WTC11 (cell line): ENCODE results near the gene ARHGAP45. TPM values are rescaled to one million over a fixed set of nuclear protein-coding genes. Genes with fewer than 3 reads are reported as not detected.

Experiments
- ATAC-seq: fragments of 200-7000 bp; cut with Tn5 transposase; 2 replicates; pipeline ENCODE4 v1.10.0; 2021; ENCODE audit warnings: mild to moderate bottlenecking, moderate library complexity
- CTCF ChIA-PET: fragments of 300-600 bp; sonication (Branson Sonifier 250); formaldehyde crosslinking; loops from one replicate; lab custom pipeline; 2021; ENCODE audit warnings: antibody characterized with exemption; lab: Charles Lee
- POLR2A ChIA-PET: fragments of 350-600 bp; sonication (Branson Sonifier 250); formaldehyde crosslinking; loops from one replicate; lab custom pipeline; 2021; ENCODE audit warnings: antibody characterized with exemption; lab: Charles Lee
- DNase-seq: peaks from one replicate; pipeline ENCODE4 v3.0.0; 2021; ENCODE audit warnings: low spot score
- H3K27ac Mint-ChIP-seq: 2 replicates; pipeline ENCODE4 v1.8.0; 2021; ENCODE audit warnings: mixed read lengths
- H3K27me3 Mint-ChIP-seq: 2 replicates; pipeline ENCODE4 v1.8.0; 2021; ENCODE audit warnings: low read depth, mild to moderate bottlenecking, moderate library complexity, mixed read lengths
- H3K36me3 Mint-ChIP-seq: 2 replicates; pipeline ENCODE4 v1.8.0; 2021; ENCODE audit warnings: mixed read lengths
- H3K4me1 Mint-ChIP-seq: 2 replicates; pipeline ENCODE4 v1.8.0; 2022; ENCODE audit warnings: mixed read lengths
- H3K4me3 Mint-ChIP-seq: 2 replicates; pipeline ENCODE4 v1.8.0; 2021; ENCODE audit warnings: mild to moderate bottlenecking, moderate library complexity, mixed read lengths
- H3K9me3 Mint-ChIP-seq: 2 replicates; pipeline ENCODE4 v1.8.0; 2021; ENCODE audit warnings: mixed read lengths
- AFF4 ChIP-seq: sonication (generic); formaldehyde crosslinking; IDR thresholded peaks from 2 replicates; pipeline ENCODE4 v1.8.1; 2023; ENCODE audit warnings: mild to moderate bottlenecking, missing genetic modification reagents, borderline replicate concordance
- ATF3 ChIP-seq: sonication (generic); formaldehyde crosslinking; conservative IDR thresholded peaks from 2 replicates; pipeline ENCODE4 v1.8.1; 2022; ENCODE audit warnings: mild to moderate bottlenecking, missing genetic modification reagents
- FOXJ3 ChIP-seq: sonication (generic); formaldehyde crosslinking; IDR thresholded peaks from 2 replicates; pipeline ENCODE4 v1.9.0; 2021; ENCODE audit warnings: missing genetic modification reagents, mild to moderate bottlenecking, borderline replicate concordance
- FOXP1 ChIP-seq: sonication (generic); formaldehyde crosslinking; IDR thresholded peaks from 2 replicates; pipeline ENCODE4 v1.8.0; 2022; ENCODE audit warnings: missing genetic modification reagents, mild to moderate bottlenecking, moderate library complexity, borderline replicate concordance
- FOXP4 ChIP-seq: sonication (generic); formaldehyde crosslinking; IDR thresholded peaks from 2 replicates; pipeline ENCODE4 v1.8.0; 2022; ENCODE audit warnings: mild to moderate bottlenecking, missing genetic modification reagents
- KAT7 ChIP-seq: sonication (generic); formaldehyde crosslinking; IDR thresholded peaks from 2 replicates; pipeline ENCODE4 v1.8.1; 2023; ENCODE audit warnings: missing genetic modification reagents, mild to moderate bottlenecking, borderline replicate concordance
- MXD4 ChIP-seq: fragments of 250-450 bp; sonication (Bioruptor Pico); IDR thresholded peaks from 2 replicates; pipeline ENCODE4 v1.8.0; 2021; ENCODE audit warnings: mild to moderate bottlenecking, moderate library complexity, borderline replicate concordance
- SMAD3 ChIP-seq: sonication (generic); formaldehyde crosslinking; IDR thresholded peaks from 2 replicates; pipeline ENCODE4 v1.8.0; 2022; ENCODE audit warnings: missing genetic modification reagents, mild to moderate bottlenecking, borderline replicate concordance
- USF1 ChIP-seq: sonication (generic); formaldehyde crosslinking; IDR thresholded peaks from 2 replicates; pipeline ENCODE4 v1.8.0; 2022; ENCODE audit warnings: mild to moderate bottlenecking, missing genetic modification reagents
- ZNF263 ChIP-seq: sonication (generic); formaldehyde crosslinking; IDR thresholded peaks from 2 replicates; pipeline ENCODE4 v1.8.1; 2022; ENCODE audit warnings: low read depth, mild to moderate bottlenecking, moderate library complexity, missing genetic modification reagents
- ZNF396 ChIP-seq: fragments of 250-450 bp; sonication (Bioruptor Pico); IDR thresholded peaks from 2 replicates; pipeline ENCODE4 v1.8.0; 2021; ENCODE audit warnings: mild to moderate bottlenecking, moderate library complexity, borderline replicate concordance
- ZNF423 ChIP-seq: fragments of 250-450 bp; sonication (Bioruptor Pico); IDR thresholded peaks from 2 replicates; pipeline ENCODE4 v2.1.2; 2022; ENCODE audit warnings: mild to moderate bottlenecking, moderate library complexity
- ZNF532 ChIP-seq: fragments of 250-450 bp; sonication (Bioruptor Pico); IDR thresholded peaks from 2 replicates; pipeline ENCODE4 v1.9.0; 2021; ENCODE audit warnings: mild to moderate bottlenecking, borderline replicate concordance
- total RNA-seq: library from RNA; stranded (reverse); gene quantifications from 3 replicates; pipeline ENCODE4 v1.2.3, GENCODE V29; 2021

The ARHGAP45 gene
- total RNA-seq, 1 experiment from 2014 or later: 40.9 TPM

- no peaks in the 10 kb centered on the region for H3K4me1 Mint-ChIP-seq
- DNase-seq: peak; percentile 12
- ChIA-PET CTCF (interaction anchor here (0.9 to 2.9 kb wide), 8 partner anchors 9 to 142 kb away, joined by 3 to 46 read pairs (median 6); partner anchors contain the start of gene SBNO2), POLR2A (interaction anchor here (0.6 kb wide), 1 partner anchor 192 kb away, joined by 3 read pairs; no protein-coding TSS in a partner anchor)
- no peak overlapping the region for H3K27ac Mint-ChIP-seq
- peaks cover 11% of the 10 kb centered on the region for H3K36me3 Mint-ChIP-seq
- TF ChIP-seq MXD4 (CRISPR knock-in tag) (no peak), ATF3 (CRISPR knock-in tag) (no peak), ZNF263 (no peak), AFF4 (CRISPR knock-in tag) (no peak), FOXP1 (CRISPR knock-in tag) (no peak), KAT7 (CRISPR knock-in tag) (no peak), FOXJ3 (CRISPR knock-in tag) (no peak), ZNF423 (CRISPR knock-in tag) (no peak), ZNF396 (no peak), USF1 (CRISPR knock-in tag) (no peak), SMAD3 (CRISPR knock-in tag) (no peak), FOXP4 (CRISPR knock-in tag) (no peak), ZNF532 (CRISPR knock-in tag) (no peak)
- TF ChIP-seq, all 79 proteins: peak for 0
- Mint-ChIP-seq H3K9me3 (no peaks in the 10 kb centered on the region), H3K27me3 (no peaks in the 10 kb centered on the region), H3K4me3 (no peak overlapping the region)
- ATAC-seq: no peak
These were observed 57.1 kb downstream of the ARHGAP45 start for GRCh38 chr19:1123885-1124677.
